Peyer's patch (tissue), 4 donors: ENCODE data around the gene TMEM209. TPM values are rescaled to one million over a fixed set of nuclear protein-coding genes. Genes with fewer than 3 reads are reported as not detected.
"Not testable (repeated sequence)": the region's sequence is repeated elsewhere in the genome, so short reads cannot be mapped to it uniquely, and the experiment has no call there.

Experiments used
- DNase-seq, 3 donors: peaks; one replicate each; pipeline ENCODE4 v3.0.0-alpha.2; 2017 to 2019
- H3K27ac ChIP-seq, 4 donors: fragments of 200-600 bp; sonication (generic); one replicate each; pipeline ENCODE4 v1.5.1; 2016 to 2019
- H3K27me3 ChIP-seq, 2 donors: fragments of 200-600 bp; sonication (generic); one replicate each; pipeline ENCODE4 v1.5.1; 2019
- H3K36me3 ChIP-seq, 3 donors: fragments of 200-600 bp; sonication (generic); one replicate each; pipeline ENCODE4 v1.5.1; 2016 to 2019
- H3K4me1 ChIP-seq, 4 donors: fragments of 200-600 bp; sonication (generic); one replicate each; pipeline ENCODE4 v1.5.1; 2016 to 2019
- H3K4me3 ChIP-seq, 4 donors: fragments of 200-600 bp; sonication (generic); 1 replicate in 3 of 4; 2 replicates in 1 of 4; pipeline ENCODE4 v1.5.1; 2016 to 2019; ENCODE audit warnings: mild to moderate bottlenecking in 1 of 4
- H3K9me3 ChIP-seq, 4 donors: fragments of 200-600 bp; sonication (generic); one replicate each; pipeline ENCODE4 v1.5.1; 2016 to 2019; ENCODE audit warnings: mild to moderate bottlenecking in 1 of 4
- CTCF ChIP-seq, 6 experiments: fragments of 450-650 bp in 4 of 6; fragments of 200-600 bp in 2 of 6; sonication (generic) in 1 of 6; IDR thresholded peaks; one replicate each; pipeline ENCODE4 v1.5.1; 2017 to 2019; ENCODE audit warnings: antibody characterized with exemption in 6 of 6, mild to moderate bottlenecking in 3 of 6, moderate library complexity in 1 of 6
- POLR2A ChIP-seq, 2 donors: fragments of 450-650 bp; IDR thresholded peaks; one replicate each; pipeline ENCODE4 v1.5.1; 2017; ENCODE audit warnings: antibody characterized with exemption in 2 of 2, mild to moderate bottlenecking in 2 of 2, moderate library complexity in 2 of 2
- total RNA-seq, 4 donors: library from RNA; depleted of rRNA; stranded (reverse); fragments of >200 nt; gene quantifications; one replicate each; pipeline ENCODE4 v1.1.0, GENCODE V29; 2016

The TMEM209 gene
- total RNA-seq, 4 donors from 2014 or later: 11.6 to 17.2 (median 15.4) TPM

GRCh38 chr7:130240240-130240639 is 35.0 kb upstream of the TMEM209 start:
- TF ChIP-seq POLR2A (IDR thresholded peaks at IDR 0.05): no peak
- TF ChIP-seq CTCF (IDR thresholded peaks at IDR 0.05): no peak
- DNase-seq: no peak
- Histone ChIP-seq H3K36me3 (no peaks in the 10 kb centered on the region), H3K27me3 (no peaks in the 10 kb centered on the region), H3K9me3 (no peaks in the 10 kb centered on the region), H3K4me1 (no peaks in the 10 kb centered on the region), H3K27ac (no peak overlapping the region), H3K4me3 (no peak overlapping the region)

GRCh38 chr7:130236361-130236760 is 31.2 kb upstream of the TMEM209 start:
- H3K4me1 ChIP-seq, H3K36me3 ChIP-seq, H3K9me3 ChIP-seq, H3K27ac ChIP-seq, H3K27me3 ChIP-seq, H3K4me3 ChIP-seq, DNase-seq: not testable (repeated sequence)

DNA sequence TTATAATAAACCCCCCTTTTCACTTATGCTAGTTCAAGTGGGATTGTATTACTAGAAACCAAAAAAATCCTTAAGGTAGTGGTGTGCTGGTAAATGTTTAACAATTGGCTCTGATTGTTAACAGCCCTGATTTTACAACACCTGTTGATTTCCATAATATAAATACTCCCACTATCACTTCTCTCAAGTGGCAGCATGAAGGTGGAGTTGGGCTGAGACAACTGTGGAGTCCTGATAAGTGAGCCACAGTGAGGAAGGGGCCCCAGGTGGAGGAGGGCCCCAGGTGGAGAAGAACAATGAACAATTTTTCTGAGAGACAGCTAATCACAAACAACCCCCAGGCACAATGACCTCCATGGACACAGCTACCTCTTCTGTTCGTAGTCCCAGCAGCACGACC is 28.9 kb upstream of the TMEM209 start:
- H3K36me3 ChIP-seq: no peaks in the 10 kb centered on the region
- no peaks in the 10 kb centered on the region for H3K9me3 ChIP-seq
- H3K27me3 ChIP-seq: no peaks in the 10 kb centered on the region
- H3K4me3 ChIP-seq: no peak overlapping the region
- no peak overlapping the region for H3K27ac ChIP-seq
- no peak for DNase-seq
- TF ChIP-seq CTCF (IDR thresholded peaks at IDR 0.05): no peak
- TF ChIP-seq POLR2A (IDR thresholded peaks at IDR 0.05): no peak
- H3K4me1 ChIP-seq: no peaks in the 10 kb centered on the region

- TF ChIP-seq CTCF (IDR thresholded peaks at IDR 0.05) (no peak), POLR2A (IDR thresholded peaks at IDR 0.05) (no peak)
- Histone ChIP-seq H3K27me3 (no peaks in the 10 kb centered on the region), H3K27ac (no peak overlapping the region), H3K36me3 (no peaks in the 10 kb centered on the region), H3K4me1 (no peaks in the 10 kb centered on the region), H3K4me3 (no peak overlapping the region), H3K9me3 (no peaks in the 10 kb centered on the region)
- DNase-seq: no peak
Observed at GRCh38 chr7:130232209-130232608, 27.0 kb upstream of the TMEM209 start.

DNA sequence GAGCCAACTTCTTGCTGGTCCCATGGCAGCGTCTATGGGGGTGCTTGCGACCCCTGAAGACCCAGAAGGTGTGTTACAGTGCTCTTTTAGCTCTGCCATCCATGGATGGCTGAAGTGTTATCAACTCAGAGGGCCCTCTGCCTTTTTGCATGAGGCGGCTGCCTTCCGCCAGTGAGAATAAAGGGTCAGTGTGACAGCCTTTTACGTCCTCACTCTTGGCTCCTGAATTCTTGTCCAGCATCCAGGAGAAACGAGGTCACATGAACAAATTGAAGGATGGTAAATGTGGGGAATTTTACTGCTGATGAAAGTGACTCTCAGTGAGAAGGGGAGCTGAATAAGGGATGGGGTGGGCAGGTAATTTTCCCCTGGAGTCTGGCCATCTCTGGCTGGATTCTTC is 26.6 kb upstream of the TMEM209 start:
- DNase-seq: no peak
- TF ChIP-seq CTCF (IDR thresholded peaks at IDR 0.05): no peak
- TF ChIP-seq POLR2A (IDR thresholded peaks at IDR 0.05): no peak

GRCh38 chr7:130229981-130230380 is 24.8 kb upstream of the TMEM209 start:
- H3K9me3 ChIP-seq, H3K4me3 ChIP-seq, H3K27ac ChIP-seq, H3K36me3 ChIP-seq, DNase-seq, H3K4me1 ChIP-seq, H3K27me3 ChIP-seq: not testable (repeated sequence)

More for the DNA sequence above, 26.6 kb upstream of the TMEM209 start:
- H3K27me3 ChIP-seq: no peaks in the 10 kb centered on the region
- no peak overlapping the region for H3K27ac ChIP-seq
- no peak overlapping the region for H3K4me3 ChIP-seq
- no peaks in the 10 kb centered on the region for H3K4me1 ChIP-seq
- H3K9me3 ChIP-seq: no peaks in the 10 kb centered on the region
- no peaks in the 10 kb centered on the region for H3K36me3 ChIP-seq

DNA sequence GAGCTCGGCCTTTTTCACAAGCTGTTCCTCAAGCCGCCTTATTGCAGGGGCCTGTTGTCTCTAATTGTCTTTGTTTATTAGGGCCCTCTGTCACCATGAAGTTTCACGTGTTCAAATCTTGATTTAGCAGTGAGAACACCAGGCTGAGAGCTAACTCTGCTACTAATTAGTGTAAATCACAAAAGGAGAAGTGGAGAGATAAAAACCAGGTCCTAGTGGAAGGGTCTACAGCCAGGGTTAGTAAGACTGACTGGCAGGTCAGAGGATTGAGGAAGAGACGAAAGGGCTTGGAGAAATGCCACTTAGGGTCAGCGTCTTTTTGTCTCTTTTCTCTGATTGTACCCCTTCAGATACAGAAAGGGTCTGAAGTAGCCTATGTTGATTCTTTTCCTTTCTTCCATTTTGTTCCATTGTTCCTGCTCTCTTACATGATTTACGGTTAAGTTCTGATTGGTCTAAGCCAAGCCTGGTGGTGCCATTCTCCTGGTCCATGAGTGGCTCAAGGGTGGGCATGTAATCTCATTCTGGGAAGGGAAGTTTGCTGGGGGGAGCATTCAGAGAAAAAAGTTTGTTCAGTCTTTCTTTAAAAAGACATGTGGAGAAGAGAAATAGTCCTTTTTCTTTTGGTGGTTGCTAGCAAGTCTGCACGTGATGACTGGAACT is 23.8 kb upstream of the TMEM209 start:
- H3K27me3 ChIP-seq: no peaks in the 10 kb centered on the region
- no peak overlapping the region for H3K27ac ChIP-seq
- no peak for TF ChIP-seq CTCF (IDR thresholded peaks at IDR 0.05)
- no peak for TF ChIP-seq POLR2A (IDR thresholded peaks at IDR 0.05)

More for the DNA sequence above, 23.8 kb upstream of the TMEM209 start:
- Histone ChIP-seq H3K4me1 (no peaks in the 10 kb centered on the region), H3K9me3 (no peaks in the 10 kb centered on the region), H3K4me3 (no peak overlapping the region), H3K36me3 (no peaks in the 10 kb centered on the region)
- no peak for DNase-seq
